KOPT-K1 (cell line): ENCODE measurements around the gene ZNF385A.

Experiments used
- H3K27ac ChIP-seq: fragments of 200-600 bp; sonication (generic); 2 replicates; pipeline ENCODE4 v1.5.1; 2016; ENCODE audit warnings: antibody characterized with exemption, mild to moderate bottlenecking, low read depth, low read length; ENCODE audit not compliant: poor library complexity, severe bottlenecking
- H3K36me3 ChIP-seq: fragments of 200-600 bp; sonication (generic); 2 replicates; pipeline ENCODE4 v1.5.1; 2017; ENCODE audit warnings: antibody characterized with exemption, mild to moderate bottlenecking, low read length, moderate library complexity; ENCODE audit not compliant: insufficient read depth
- H3K9me3 ChIP-seq: fragments of 200-600 bp; sonication (generic); 2 replicates; pipeline ENCODE4 v1.5.1; 2017; ENCODE audit warnings: antibody characterized with exemption, low read length, mild to moderate bottlenecking; ENCODE audit not compliant: insufficient read depth, poor library complexity, severe bottlenecking

Gene ZNF385A

DNA sequence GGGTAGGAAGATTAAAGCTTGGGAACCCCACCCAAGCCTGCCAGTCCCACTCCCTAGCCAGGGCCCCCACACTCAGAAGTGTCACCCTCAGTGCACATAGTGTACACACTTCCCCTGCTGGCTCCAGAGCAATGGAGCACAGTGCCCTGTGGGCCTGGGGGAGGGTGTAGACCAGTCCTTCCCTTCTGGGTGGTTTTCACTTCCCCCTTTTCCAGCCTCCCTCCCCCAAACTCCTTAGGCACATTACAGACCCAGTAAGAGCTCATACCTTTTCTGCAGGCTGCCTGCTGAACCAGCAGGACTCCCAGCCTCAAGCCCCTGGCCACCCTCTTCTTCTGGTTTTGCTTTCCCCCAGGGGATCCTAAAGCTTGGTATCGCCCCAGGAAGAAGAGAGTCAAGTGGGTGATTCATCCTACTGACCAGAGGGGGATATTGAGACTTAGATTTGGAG, at the start of gene ZNF385A:
Gene ZNF385A (minus strand): TSS at position 143 of the 451 bp plus-strand sequence. CDS start 219 bp downstream, outside the sequence.
- no peak within 1 kb of the TSS for H3K27ac ChIP-seq

DNA sequence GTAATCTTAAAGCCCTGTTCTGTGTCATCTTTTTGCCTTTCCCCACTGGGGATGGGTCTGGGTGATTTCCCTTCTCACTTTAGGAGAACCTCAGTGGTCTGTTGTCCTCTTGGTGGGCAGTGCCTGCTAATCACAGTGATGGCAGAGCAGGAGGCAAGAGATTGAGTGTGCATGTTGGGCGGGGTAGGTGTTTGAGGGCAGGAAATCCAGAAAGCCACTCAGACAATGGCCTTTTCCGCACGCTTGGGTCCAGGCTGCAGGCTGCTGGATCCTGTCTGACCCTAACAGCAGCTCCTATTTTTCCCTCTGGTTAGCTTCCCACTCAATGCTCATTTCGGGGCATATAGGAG, 48.3 kb upstream of the ZNF385A start:
- H3K36me3 ChIP-seq: no peaks in the 10 kb centered on the region
- no peaks in the 10 kb centered on the region for H3K9me3 ChIP-seq
- no peak overlapping the region for H3K27ac ChIP-seq

More for the DNA sequence above, at the start of gene ZNF385A:
- H3K36me3 ChIP-seq: no peaks in the 10 kb centered on the region
- no peaks in the 10 kb centered on the region for H3K9me3 ChIP-seq

GRCh38 chr12:54431911-54432814, 47.6 kb upstream of the ZNF385A start:
- no peaks in the 10 kb centered on the region for H3K36me3 ChIP-seq
- no peak overlapping the region for H3K27ac ChIP-seq
- H3K9me3 ChIP-seq: no peaks in the 10 kb centered on the region

DNA sequence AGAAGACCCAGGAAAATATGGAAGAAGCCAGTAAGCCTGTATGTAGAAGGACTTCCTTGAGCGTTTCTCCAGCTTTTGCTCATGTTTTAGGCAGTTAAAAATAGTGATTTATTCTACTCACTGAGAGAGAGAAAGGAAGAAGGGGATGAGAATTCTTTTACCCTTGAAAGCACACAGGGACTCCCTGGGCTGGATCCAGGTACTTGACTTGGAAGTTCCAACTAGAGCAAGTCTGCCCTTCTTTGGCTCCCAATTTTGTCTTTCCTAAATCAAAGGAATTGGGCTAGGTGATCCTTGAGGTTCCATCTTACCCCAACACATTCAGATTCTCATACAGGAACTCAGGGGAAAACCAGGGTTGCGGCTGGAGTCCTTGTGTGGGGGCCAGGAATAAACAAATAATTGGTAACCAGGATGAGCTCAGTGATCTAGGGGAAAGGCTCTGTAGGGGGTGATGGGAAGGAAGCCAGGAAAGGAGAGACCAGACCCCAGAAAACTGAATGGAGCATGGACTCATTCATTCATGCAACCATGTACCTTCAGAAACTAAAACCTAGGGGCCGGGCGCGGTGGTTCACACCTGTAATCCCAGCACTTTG, 46.0 kb upstream of the ZNF385A start:
- Histone ChIP-seq H3K36me3 (no peaks in the 10 kb centered on the region), H3K27ac (no peak overlapping the region), H3K9me3 (no peaks in the 10 kb centered on the region)

DNA sequence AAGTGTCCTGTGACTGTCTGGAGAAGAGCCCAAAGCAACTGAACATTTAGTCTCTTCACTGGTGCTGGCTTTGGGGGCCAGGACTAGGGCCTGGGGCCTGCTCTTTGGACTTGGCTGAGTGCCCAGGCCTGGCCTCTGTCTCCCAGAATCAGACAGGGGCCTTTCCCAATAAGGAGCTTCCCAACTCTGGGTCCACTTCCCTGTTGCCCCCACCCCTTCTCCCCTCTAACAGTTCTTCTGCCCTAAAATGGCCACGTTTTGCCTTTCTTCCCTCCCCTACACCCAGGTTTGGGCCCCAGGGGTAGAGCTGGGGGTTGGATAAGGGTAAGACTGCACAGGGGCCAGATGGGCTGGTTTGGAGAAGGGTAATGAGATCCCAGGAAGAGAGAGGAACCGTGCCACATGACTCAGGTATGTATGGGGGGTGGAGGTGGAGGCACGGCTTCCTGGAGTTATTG, 44.5 kb upstream of the ZNF385A start:
- no peaks in the 10 kb centered on the region for H3K36me3 ChIP-seq
- no peaks in the 10 kb centered on the region for H3K9me3 ChIP-seq
- H3K27ac ChIP-seq: no peak overlapping the region

GRCh38 chr12:54428050-54429013, 43.8 kb upstream of the ZNF385A start:
- no peaks in the 10 kb centered on the region for H3K36me3 ChIP-seq
- H3K9me3 ChIP-seq: no peaks in the 10 kb centered on the region
- H3K27ac ChIP-seq: no peak overlapping the region

DNA sequence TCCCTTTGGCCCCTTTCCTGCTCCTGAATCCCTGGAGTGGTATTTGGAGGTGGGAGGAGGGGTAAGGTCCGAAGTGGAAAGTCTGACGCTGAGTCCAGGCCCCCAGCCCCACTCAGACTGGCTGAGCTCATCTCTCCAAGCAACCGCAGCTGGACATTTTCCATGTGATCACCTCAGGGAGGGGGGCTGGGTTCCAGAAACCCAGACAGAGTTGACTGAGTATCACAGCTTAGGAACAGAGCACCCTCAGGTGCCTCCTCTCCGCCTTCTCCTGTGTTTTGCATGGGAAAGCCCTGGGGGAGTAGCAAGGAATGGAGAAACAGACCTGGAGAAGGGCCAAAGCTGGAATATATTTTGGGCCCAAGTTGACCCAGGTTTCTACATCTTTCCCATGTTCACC, 42.6 kb upstream of the ZNF385A start:
- H3K36me3 ChIP-seq: no peaks in the 10 kb centered on the region
- H3K27ac ChIP-seq: no peak overlapping the region
- H3K9me3 ChIP-seq: no peaks in the 10 kb centered on the region

- H3K36me3 ChIP-seq: no peaks in the 10 kb centered on the region
- no peaks in the 10 kb centered on the region for H3K9me3 ChIP-seq
- no peak overlapping the region for H3K27ac ChIP-seq
These were observed 42.2 kb upstream of the ZNF385A start for GRCh38 chr12:54426690-54427089.

- Histone ChIP-seq H3K36me3 (no peaks in the 10 kb centered on the region), H3K9me3 (no peaks in the 10 kb centered on the region), H3K27ac (no peak overlapping the region)
These were observed 41.2 kb upstream of the ZNF385A start for GRCh38 chr12:54425702-54426101.

- no peaks in the 10 kb centered on the region for H3K36me3 ChIP-seq
These were observed 39.7 kb upstream of the ZNF385A start for GRCh38 chr12:54424224-54424623.

DNA sequence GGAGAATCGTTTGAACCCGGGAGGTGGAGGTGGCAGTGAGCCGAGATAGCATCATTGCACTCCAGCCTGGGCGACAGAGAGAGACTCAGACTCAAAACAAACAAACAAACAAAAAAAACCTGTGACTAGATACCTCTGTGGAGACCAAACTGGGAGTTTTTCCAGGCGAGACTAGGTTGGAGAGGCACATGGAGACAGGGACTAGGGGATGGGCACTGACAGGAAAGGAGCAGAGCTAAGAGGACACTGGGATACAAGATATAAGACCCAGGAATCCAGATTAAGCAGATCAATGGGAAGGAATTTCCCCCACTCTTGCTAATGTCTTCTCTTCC, 39.2 kb upstream of the ZNF385A start:
- Histone ChIP-seq H3K9me3 (no peaks in the 10 kb centered on the region), H3K36me3 (no peaks in the 10 kb centered on the region), H3K27ac (no peak overlapping the region)

More at GRCh38 chr12:54424224-54424623, 39.7 kb upstream of the ZNF385A start:
- no peak overlapping the region for H3K27ac ChIP-seq
- H3K9me3 ChIP-seq: no peaks in the 10 kb centered on the region

DNA sequence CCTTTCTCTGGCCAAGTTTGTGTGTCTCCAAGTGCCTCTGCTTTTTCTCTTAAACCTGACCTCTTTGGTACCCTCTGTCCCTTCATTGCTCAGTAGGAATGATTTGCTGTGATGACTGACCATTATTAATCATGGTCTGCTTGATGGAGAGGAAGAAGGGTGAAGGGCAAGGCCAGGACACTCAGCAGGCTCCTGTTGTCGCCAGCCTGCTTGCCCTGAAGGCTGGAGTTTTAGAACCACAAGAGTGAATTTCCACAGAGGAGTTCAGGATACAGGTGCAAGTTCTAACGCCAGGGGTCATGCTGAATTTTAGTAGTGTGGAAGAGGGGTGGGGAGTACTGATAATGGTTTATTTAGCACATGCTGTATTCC, 37.3 kb upstream of the ZNF385A start:
- Histone ChIP-seq H3K9me3 (no peaks in the 10 kb centered on the region), H3K27ac (no peak overlapping the region), H3K36me3 (no peaks in the 10 kb centered on the region)

GRCh38 chr12:54421175-54421878, 36.8 kb upstream of the ZNF385A start:
- no peaks in the 10 kb centered on the region for H3K9me3 ChIP-seq
- no peaks in the 10 kb centered on the region for H3K36me3 ChIP-seq
- H3K27ac ChIP-seq: no peak overlapping the region

- Histone ChIP-seq H3K36me3 (no peaks in the 10 kb centered on the region), H3K27ac (peak overlapping the region; percentile 1), H3K9me3 (no peaks in the 10 kb centered on the region)
These were observed 36.2 kb upstream of the ZNF385A start for GRCh38 chr12:54420766-54421144.
